ENCODE measurements around the gene OR2V2.

GRCh38 chr5:181136361-181136955 is 10.9 kb upstream of the OR2V2 start:
- no peak for TF ChIP-seq CTCF (IDR thresholded peaks at IDR 0.05; ENCODE audit: low read depth, low read length, poor library complexity, severe bottlenecking)
- TF ChIP-seq EZH2phosphoT487 (IDR thresholded peaks at IDR 0.05; ENCODE audit: borderline replicate concordance, low read length): no peak

Data from DOHH2 (cell line).